ENCODE results near the gene GNG12.

- peak in 5 of 7 experiments; percentile 75 to 90 (median 86) for TF ChIP-seq CTCF (IDR thresholded peaks at IDR 0.05)
- TF ChIP-seq POLR2A (IDR thresholded peaks at IDR 0.05): no peak
These were observed 73.0 kb downstream of the GNG12 start for GRCh38 chr1:67760030-67760821.

Measured in stomach (tissue), 4 donors.